B cell (primary cell): ENCODE results near the gene ARHGAP28. TPM values are rescaled to one million over a fixed set of nuclear protein-coding genes. Genes with fewer than 3 reads are reported as not detected.

Experiments
- ATAC-seq: fragments of 200-7000 bp; cut with Tn5 transposase; one replicate; pipeline ENCODE4 v1.10.0; 2021; ENCODE audit warnings: low read depth, mild to moderate bottlenecking, moderate number of reproducible peaks, moderate library complexity
- CTCF ChIA-PET: fragments of 350-600 bp; sonication (Branson Sonifier 250); formaldehyde crosslinking; loops from one replicate; lab custom pipeline; 2021; ENCODE audit warnings: antibody characterized with exemption, inconsistent platforms; lab: Charles Lee
- POLR2A ChIA-PET: fragments of 350-600 bp; sonication (Branson Sonifier 250); formaldehyde crosslinking; loops from one replicate; lab custom pipeline; 2021; ENCODE audit warnings: antibody characterized with exemption; lab: Charles Lee
- DNase-seq: peaks from one replicate; pipeline ENCODE4 v3.0.0; 2013
- H2AFZ ChIP-seq: 2 replicates; pipeline ENCODE4 v1.6.1; 2012; ENCODE audit warnings: mild to moderate bottlenecking, low read depth, low read length; ENCODE audit not compliant: insufficient read depth, poor library complexity, severe bottlenecking
- H3K27ac ChIP-seq, 2 donors: 1 replicate in 1 of 2; 2 replicates in 1 of 2; pipeline ENCODE4 v1.5.1; 2012 to 2013; ENCODE audit warnings: low read length in 2 of 2, mild to moderate bottlenecking in 2 of 2, moderate library complexity in 1 of 2
- H3K27me3 ChIP-seq, 4 experiments: fragments of 200-600 bp in 1 of 4; sonication (generic) in 1 of 4; replicated peaks in 1 of 4; 1 replicate in 2 of 4; 2 replicates in 2 of 4; pipeline versions ENCODE4 v1.6.1 to v1.7.0; 2013 to 2016; ENCODE audit warnings: low read length in 3 of 4, mild to moderate bottlenecking in 2 of 4, mixed read lengths in 1 of 4, moderate library complexity in 1 of 4; ENCODE audit not compliant: insufficient read depth in 4 of 4, control insufficient read depth in 3 of 4; ENCODE audit errors: control extremely low read depth in 1 of 4
- H3K36me3 ChIP-seq, 2 experiments: replicated peaks in 1 of 2; 1 replicate in 1 of 2; 2 replicates in 1 of 2; pipeline versions ENCODE4 v1.6.1 to v1.7.1; 2013; ENCODE audit warnings: low read length in 1 of 2; ENCODE audit not compliant: insufficient read depth in 2 of 2, control insufficient read depth in 1 of 2; ENCODE audit errors: control extremely low read depth in 1 of 2, extremely low read depth in 1 of 2
- H3K4me1 ChIP-seq, 2 donors: fragments of 200-600 bp in 1 of 2; sonication (generic) in 1 of 2; 1 replicate in 1 of 2; 2 replicates in 1 of 2; pipeline versions ENCODE4 v1.5.1 to v1.6.1; 2013 to 2017; ENCODE audit warnings: low read length in 2 of 2; ENCODE audit not compliant: control insufficient read depth in 2 of 2, insufficient read depth in 2 of 2
- H3K4me2 ChIP-seq: replicated peaks from 2 replicates; pipeline ENCODE3; 2012; ENCODE audit warnings: mild to moderate bottlenecking, low read depth, low read length; ENCODE audit not compliant: poor library complexity, severe bottlenecking
- H3K4me3 ChIP-seq, 5 experiments: fragments of 200-600 bp in 1 of 5; sonication (generic) in 1 of 5; 1 replicate in 3 of 5; 2 replicates in 2 of 5; pipeline versions ENCODE4 v1.5.1 to v1.7.0; 2011 to 2016; ENCODE audit warnings: low read length in 4 of 5, mild to moderate bottlenecking in 4 of 5, low read depth in 2 of 5, control low read depth in 1 of 5, moderate library complexity in 1 of 5; ENCODE audit not compliant: insufficient read depth in 1 of 5; ENCODE audit errors: control extremely low read depth in 1 of 5, extremely low read depth in 1 of 5
- H3K79me2 ChIP-seq: fragments of 200-600 bp; sonication (generic); one replicate; pipeline ENCODE4 v1.6.0; 2016; ENCODE audit warnings: low read length; ENCODE audit not compliant: control insufficient read depth, insufficient read depth
- H3K9ac ChIP-seq: fragments of 200-600 bp; sonication (generic); 2 replicates; pipeline ENCODE4 v1.6.1; 2017; ENCODE audit warnings: mild to moderate bottlenecking, low read length, moderate library complexity
- H3K9me3 ChIP-seq, 3 donors: one replicate each; pipeline versions ENCODE4 v1.6.1 to v1.7.1; 2013; ENCODE audit warnings: low read length in 2 of 3; ENCODE audit not compliant: control insufficient read depth in 2 of 3, insufficient read depth in 1 of 3; ENCODE audit errors: control extremely low read depth in 1 of 3
- H4K20me1 ChIP-seq: 2 replicates; pipeline ENCODE4 v1.6.0; 2012; ENCODE audit warnings: mild to moderate bottlenecking, low read length; ENCODE audit not compliant: insufficient read depth, control insufficient read depth, poor library complexity, severe bottlenecking
- H3K27ac Mint-ChIP-seq: one replicate; pipeline ENCODE4 v1.8.0; 2021; ENCODE audit warnings: mixed read lengths
- H3K27me3 Mint-ChIP-seq: one replicate; pipeline ENCODE4 v1.8.0; 2021; ENCODE audit warnings: mixed read lengths
- H3K4me1 Mint-ChIP-seq: one replicate; pipeline ENCODE4 v1.8.0; 2021; ENCODE audit warnings: mixed read lengths
- H3K4me3 Mint-ChIP-seq: one replicate; pipeline ENCODE4 v1.8.0; 2021; ENCODE audit warnings: mixed read lengths
- H3K9me3 Mint-ChIP-seq: one replicate; pipeline ENCODE4 v1.8.0; 2022; ENCODE audit warnings: mixed read lengths; ENCODE audit not compliant: insufficient read depth
- EZH2 ChIP-seq: IDR thresholded peaks from 2 replicates; pipeline ENCODE4 v1.6.1; 2012; ENCODE audit warnings: borderline replicate concordance, low read depth, mild to moderate bottlenecking, moderate library complexity, low read length; ENCODE audit not compliant: insufficient read depth, poor library complexity, severe bottlenecking
- WGBS: methylation state at CpG from one replicate; pipeline ENCODE4 v1.1.5; 2013; ENCODE audit warnings: missing lambda C conversion rate; ENCODE audit not compliant: insufficient coverage; 5-methylcytosine and 5-hydroxymethylcytosine counted together
- intact Hi-C: fragments of 100-400 bp; cut with micrococcal nuclease; formaldehyde crosslinking; loops from one replicate; pipeline ENCODE4 v1.10.0; 2022
- polyA plus RNA-seq: library from polyadenylated mRNA; depleted of rRNA; stranded (reverse); fragments of >200 nt; gene quantifications from 2 replicates; pipeline ENCODE4 v1.2.3, GENCODE V29; 2012
- total RNA-seq, 2 donors: library from RNA; stranded (reverse); fragments of 120-200 nt in 1 of 2; gene quantifications; 1 replicate in 1 of 2; 2 replicates in 1 of 2; pipeline versions ENCODE4 v1.2.3 to v1.2.4, GENCODE V29; 2013 to 2022
- TF ChIP-seq, protein P1 (sequence below): fragments of 200-600 bp; IDR thresholded peaks from one replicate; pipeline ENCODE4 v1.8.0; 2022; ENCODE audit warnings: antibody characterized with exemption, mild to moderate bottlenecking

Gene ARHGAP28
- total and polyA plus RNA-seq, 2 donors (not counting 1 experiment from before 2014, with no cell fraction given) = not detected

- DNase-seq (no peak), ATAC-seq (no peak)
- H3K36me3 ChIP-seq = no peaks in the 10 kb centered on the region
- H3K4me3 ChIP-seq = no peak overlapping the region
- peaks cover 2% of the 10 kb centered on the region for H3K9me3 Mint-ChIP-seq
- no peaks in the 10 kb centered on the region for H3K79me2 ChIP-seq
- no peaks in the 10 kb centered on the region for H3K27me3 Mint-ChIP-seq
- H3K27ac Mint-ChIP-seq = no peak overlapping the region
- no peak overlapping the region for H3K4me2 ChIP-seq
- TF ChIP-seq EZH2 = no peak
- TF ChIP-seq, protein P1, sequence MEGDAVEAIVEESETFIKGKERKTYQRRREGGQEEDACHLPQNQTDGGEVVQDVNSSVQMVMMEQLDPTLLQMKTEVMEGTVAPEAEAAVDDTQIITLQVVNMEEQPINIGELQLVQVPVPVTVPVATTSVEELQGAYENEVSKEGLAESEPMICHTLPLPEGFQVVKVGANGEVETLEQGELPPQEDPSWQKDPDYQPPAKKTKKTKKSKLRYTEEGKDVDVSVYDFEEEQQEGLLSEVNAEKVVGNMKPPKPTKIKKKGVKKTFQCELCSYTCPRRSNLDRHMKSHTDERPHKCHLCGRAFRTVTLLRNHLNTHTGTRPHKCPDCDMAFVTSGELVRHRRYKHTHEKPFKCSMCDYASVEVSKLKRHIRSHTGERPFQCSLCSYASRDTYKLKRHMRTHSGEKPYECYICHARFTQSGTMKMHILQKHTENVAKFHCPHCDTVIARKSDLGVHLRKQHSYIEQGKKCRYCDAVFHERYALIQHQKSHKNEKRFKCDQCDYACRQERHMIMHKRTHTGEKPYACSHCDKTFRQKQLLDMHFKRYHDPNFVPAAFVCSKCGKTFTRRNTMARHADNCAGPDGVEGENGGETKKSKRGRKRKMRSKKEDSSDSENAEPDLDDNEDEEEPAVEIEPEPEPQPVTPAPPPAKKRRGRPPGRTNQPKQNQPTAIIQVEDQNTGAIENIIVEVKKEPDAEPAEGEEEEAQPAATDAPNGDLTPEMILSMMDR = no peak
- H3K27me3 ChIP-seq = no peaks in the 10 kb centered on the region
- 17% methylated on average over 1 of the region's 2 CpGs for WGBS
- H3K9ac ChIP-seq = no peak overlapping the region
- H3K27ac ChIP-seq = no peak overlapping the region
- ChIA-PET POLR2A (no interaction called here), CTCF (no interaction called here)
- no peak overlapping the region for H2AFZ ChIP-seq
- H3K4me1 Mint-ChIP-seq = no peaks in the 10 kb centered on the region
- no peak overlapping the region for H3K4me3 Mint-ChIP-seq
- intact Hi-C loops = no loop called here
- H3K9me3 ChIP-seq = no peaks in the 10 kb centered on the region
- H3K4me1 ChIP-seq = no peaks in the 10 kb centered on the region
- no peaks in the 10 kb centered on the region for H4K20me1 ChIP-seq
Measured at GRCh38 chr18:6741232-6741663, 11.7 kb downstream of the ARHGAP28 start.

- Histone ChIP-seq H3K4me2 (no peak overlapping the region), H3K36me3 (no peaks in the 10 kb centered on the region), H3K79me2 (no peaks in the 10 kb centered on the region), H3K9me3 (no peaks in the 10 kb centered on the region), H4K20me1 (no peaks in the 10 kb centered on the region), H3K4me3 (no peak overlapping the region), H2AFZ (no peak overlapping the region), H3K27ac (no peak overlapping the region), H3K27me3 (no peaks in the 10 kb centered on the region), H3K9ac (no peak overlapping the region), H3K4me1 (no peaks in the 10 kb centered on the region)
- ATAC-seq = no peak
- TF ChIP-seq, protein P1 = no peak
- TF ChIP-seq EZH2 = no peak
- peaks cover 2% of the 10 kb centered on the region for H3K9me3 Mint-ChIP-seq
- POLR2A ChIA-PET = no interaction called here
- intact Hi-C loops = no loop called here
- CTCF ChIA-PET = no interaction called here
- H3K4me1 Mint-ChIP-seq = no peaks in the 10 kb centered on the region
- H3K4me3 Mint-ChIP-seq = no peak overlapping the region
- no peaks in the 10 kb centered on the region for H3K27me3 Mint-ChIP-seq
- 100% methylated on average over 1 of the region's 2 CpGs for WGBS
- no peak overlapping the region for H3K27ac Mint-ChIP-seq
- no peak for DNase-seq
Measured at GRCh38 chr18:6741786-6742185, 12.3 kb downstream of the ARHGAP28 start.
